Measurements from ENCODE around the gene RIT2. TPM values are rescaled to one million over a fixed set of nuclear protein-coding genes. Genes with fewer than 3 reads are reported as not detected.
"Not testable (repeated sequence)": the region's sequence is repeated elsewhere in the genome, so short reads cannot be mapped to it uniquely, and the experiment has no call there.

Gene RIT2
- total RNA-seq, 1 donor from 2014 or later: not detected

GRCh38 chr18:42745931-42746330 is 369.6 kb downstream of the RIT2 start:
- DNase-seq: no peak

- DNase-seq: no peak
Observed at GRCh38 chr18:42745171-42745570, 370.3 kb downstream of the RIT2 start.

- no peak for DNase-seq
Observed at GRCh38 chr18:42743373-42744138, 371.9 kb downstream of the RIT2 start.

- DNase-seq: no peak
Observed at GRCh38 chr18:42742969-42743368, 372.5 kb downstream of the RIT2 start.

- no peak for DNase-seq
Observed at GRCh38 chr18:42742474-42742873, 373.0 kb downstream of the RIT2 start.

- not testable (repeated sequence) for DNase-seq
Observed at GRCh38 chr18:42741805-42742347, 373.6 kb downstream of the RIT2 start.

- not testable (repeated sequence) for DNase-seq
Observed at GRCh38 chr18:42741299-42741698, 374.2 kb downstream of the RIT2 start.

GRCh38 chr18:42736074-42736473 is 379.4 kb downstream of the RIT2 start:
- no peak for DNase-seq

GRCh38 chr18:42734520-42734919 is 381.0 kb downstream of the RIT2 start:
- no peak for DNase-seq

GRCh38 chr18:42730272-42730671 is 385.2 kb downstream of the RIT2 start:
- no peak for DNase-seq

- DNase-seq: no peak
Observed at GRCh38 chr18:42719221-42719620, 396.3 kb downstream of the RIT2 start.

- DNase-seq: no peak
Observed at GRCh38 chr18:42712065-42712464, 403.4 kb downstream of the RIT2 start.

- DNase-seq: no peak
Observed at GRCh38 chr18:42707080-42707479, 408.4 kb downstream of the RIT2 start.

GRCh38 chr18:42706618-42707017 is 408.9 kb downstream of the RIT2 start:
- DNase-seq: no peak

GRCh38 chr18:42706029-42706608 is 409.4 kb downstream of the RIT2 start:
- DNase-seq: no peak

Other genes with a start within 250 kb of the RIT2 start
- not detected in 2 replicates for gene SYT4, start 161.8 kb upstream of the RIT2 start, total RNA-seq